C4-2B (cell line): ENCODE results near the gene PPP1R7.

ENCODE experiments used
- H3K27ac ChIP-seq: fragments of 450-650 bp; 2 replicates; pipeline ENCODE4 v1.5.1; 2017
- CTCF ChIP-seq: fragments of 450-650 bp; conservative IDR thresholded peaks from 2 replicates; pipeline ENCODE4 v1.5.1; 2017; ENCODE audit warnings: mild to moderate bottlenecking
- ZFX ChIP-seq: fragments of 450-650 bp; IDR thresholded peaks from 2 replicates; pipeline ENCODE4 v1.6.1; 2017

PPP1R7 gene

GRCh38 chr2:241228081-241228859 is 78.0 kb downstream of the PPP1R7 start:
- no peak overlapping the region for H3K27ac ChIP-seq
- no peak for TF ChIP-seq CTCF
- no peak for TF ChIP-seq ZFX

- TF ChIP-seq CTCF (no peak), ZFX (no peak)
- H3K27ac ChIP-seq = no peak overlapping the region
Measured at GRCh38 chr2:241228860-241229516, 78.7 kb downstream of the PPP1R7 start.

- no peak overlapping the region for H3K27ac ChIP-seq
- no peak for TF ChIP-seq CTCF
- TF ChIP-seq ZFX = no peak
Measured at GRCh38 chr2:241229563-241230401, 79.5 kb downstream of the PPP1R7 start.

GRCh38 chr2:241230435-241230834 is 80.2 kb downstream of the PPP1R7 start:
- H3K27ac ChIP-seq = no peak overlapping the region
- TF ChIP-seq ZFX (no peak), CTCF (no peak)

- TF ChIP-seq CTCF (no peak), ZFX (no peak)
- no peak overlapping the region for H3K27ac ChIP-seq
Measured at GRCh38 chr2:241232736-241233575, 82.7 kb downstream of the PPP1R7 start.
